IPS DF 4.7 (cell line): Measurements from ENCODE around the gene TOX2.
A peak's percentile ranks its signal among the peaks of the same experiment; 100 is the strongest.

Experiments used
- DNase-seq: peaks from one replicate; pipeline ENCODE4 v3.0.0-alpha.2; 2013; ENCODE audit warnings: low spot score; ENCODE audit errors: extremely low read depth

The TOX2 gene

DNA sequence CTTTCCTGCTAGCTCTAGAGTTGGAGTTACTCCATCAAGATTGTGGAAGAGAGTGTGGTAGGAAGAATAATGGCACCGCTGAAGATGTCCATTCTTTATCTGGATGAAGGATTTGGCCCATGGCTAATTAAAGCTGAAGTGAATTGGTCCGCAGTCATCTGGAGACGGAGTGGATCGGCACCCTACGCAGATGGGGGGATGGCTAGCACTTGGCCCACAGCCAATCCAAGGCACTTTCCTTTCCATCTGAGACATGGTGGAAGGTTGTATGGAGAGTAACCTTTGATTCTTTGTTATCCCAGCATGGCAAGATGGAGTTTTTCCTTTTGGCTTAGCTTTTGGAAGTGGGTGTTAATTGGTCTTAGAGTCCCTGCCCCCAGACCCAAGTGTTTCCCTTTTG is 184.0 kb downstream of the TOX2 start:
- DNase-seq = no peak

DNA sequence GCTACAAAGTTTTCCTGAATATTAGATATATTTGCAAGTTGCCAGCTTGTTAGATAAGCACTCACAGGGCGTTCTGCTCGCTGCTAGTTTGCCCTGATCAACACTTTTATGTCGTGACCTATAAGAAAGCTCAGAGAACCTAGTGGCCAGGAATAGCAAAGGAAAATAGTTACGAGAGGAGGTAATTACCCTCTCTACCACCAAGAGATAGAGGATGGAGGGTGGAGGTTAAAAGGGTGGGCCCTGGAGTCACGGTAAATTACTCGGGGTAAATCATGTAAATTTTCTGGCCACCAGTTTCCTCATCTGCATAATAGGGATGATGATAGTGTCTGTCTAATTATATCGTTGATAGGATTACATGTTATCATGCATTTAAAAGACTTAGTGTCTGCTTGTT is 185.2 kb downstream of the TOX2 start:
- DNase-seq = no peak

DNA sequence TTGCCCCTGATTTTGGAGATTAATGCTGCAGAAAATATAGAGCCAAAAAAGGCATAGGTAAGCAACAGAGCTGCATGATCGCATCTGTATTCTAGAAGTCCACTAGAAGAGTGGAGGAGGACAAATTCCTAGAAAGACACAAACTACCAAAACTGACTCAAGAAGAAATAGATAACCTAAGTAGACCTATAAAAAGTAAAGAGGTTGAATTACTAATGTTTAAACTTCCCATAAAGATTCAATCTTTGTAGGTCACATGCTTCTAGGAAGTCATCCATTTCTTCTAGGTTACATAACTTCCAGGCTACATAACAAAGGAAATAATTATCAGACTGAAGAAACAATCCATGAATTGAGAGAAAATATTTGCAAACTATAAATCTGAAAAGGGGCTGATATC is 187.9 kb downstream of the TOX2 start:
- no peak for DNase-seq

DNA sequence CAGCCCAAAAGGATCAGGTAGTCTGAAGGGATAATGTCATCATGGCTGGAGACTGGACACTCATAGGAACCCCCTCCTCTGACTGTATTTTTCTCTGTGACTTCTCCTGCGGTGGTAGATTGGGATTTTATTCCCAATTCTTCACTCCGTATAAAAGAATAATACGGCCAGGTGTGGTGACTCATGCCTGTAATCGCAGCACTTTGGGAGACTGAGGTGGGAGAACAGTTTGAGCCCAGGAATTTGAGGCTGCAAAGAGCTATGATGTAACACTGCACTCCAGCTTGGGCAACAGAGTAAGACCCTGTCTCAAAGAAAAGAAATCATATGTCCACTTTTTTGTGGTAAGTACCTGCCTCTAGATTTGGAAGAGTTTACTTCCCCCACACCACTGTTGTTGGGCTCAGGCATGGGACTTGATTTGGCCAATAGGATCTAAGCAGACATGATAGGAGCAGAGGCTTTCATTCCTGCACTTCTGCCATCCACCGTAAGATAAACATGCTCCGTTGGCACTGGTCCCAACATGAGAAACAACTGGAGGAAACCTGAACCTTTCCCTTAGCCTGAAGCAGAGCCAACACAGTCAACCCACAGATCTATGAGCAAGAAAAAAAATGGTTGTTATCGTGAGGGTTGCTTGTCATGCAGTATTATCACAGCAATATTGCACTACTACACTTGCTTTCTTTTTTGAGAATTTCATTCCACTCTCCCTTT is 190.3 kb downstream of the TOX2 start:
- no peak for DNase-seq

DNA sequence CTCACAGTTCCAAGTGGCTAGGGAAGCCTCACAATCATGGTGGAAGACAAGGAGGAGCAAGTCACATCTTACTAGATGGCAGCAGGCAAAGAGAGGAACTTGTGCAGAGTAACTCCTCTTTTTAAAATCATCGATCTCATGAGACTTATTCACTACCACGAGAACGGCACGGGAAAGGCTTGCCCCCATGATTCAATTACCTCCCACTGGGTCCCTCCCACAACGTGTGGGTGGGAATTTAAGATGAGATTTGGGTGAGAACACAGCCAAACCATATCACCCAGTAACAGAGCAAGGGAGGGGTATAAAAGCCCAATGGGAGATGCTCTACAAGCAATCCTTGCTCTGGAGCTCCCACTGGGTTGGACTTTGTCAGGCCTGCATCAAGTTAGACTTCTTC is 192.0 kb downstream of the TOX2 start:
- no peak for DNase-seq

DNA sequence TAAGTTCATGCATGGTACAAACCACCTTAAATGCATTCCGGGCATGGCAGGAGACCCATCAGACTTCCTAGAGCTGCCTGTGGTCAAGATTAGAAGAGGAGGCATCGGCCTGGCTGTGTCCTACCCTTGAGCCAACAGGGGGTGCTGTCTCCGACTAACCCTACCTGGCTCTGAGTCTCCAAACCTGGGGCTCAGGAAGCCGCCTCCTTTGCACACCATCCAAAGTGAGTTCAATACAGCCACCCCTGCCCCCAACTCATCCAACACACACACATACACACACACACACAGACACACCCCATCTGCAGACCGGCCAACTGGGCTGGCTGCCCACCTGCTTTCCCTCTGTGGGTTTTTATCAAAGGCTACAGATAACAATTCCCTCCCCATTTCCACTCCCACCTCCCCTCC is 195.3 kb downstream of the TOX2 start:
- peak; percentile 25 for DNase-seq

DNA sequence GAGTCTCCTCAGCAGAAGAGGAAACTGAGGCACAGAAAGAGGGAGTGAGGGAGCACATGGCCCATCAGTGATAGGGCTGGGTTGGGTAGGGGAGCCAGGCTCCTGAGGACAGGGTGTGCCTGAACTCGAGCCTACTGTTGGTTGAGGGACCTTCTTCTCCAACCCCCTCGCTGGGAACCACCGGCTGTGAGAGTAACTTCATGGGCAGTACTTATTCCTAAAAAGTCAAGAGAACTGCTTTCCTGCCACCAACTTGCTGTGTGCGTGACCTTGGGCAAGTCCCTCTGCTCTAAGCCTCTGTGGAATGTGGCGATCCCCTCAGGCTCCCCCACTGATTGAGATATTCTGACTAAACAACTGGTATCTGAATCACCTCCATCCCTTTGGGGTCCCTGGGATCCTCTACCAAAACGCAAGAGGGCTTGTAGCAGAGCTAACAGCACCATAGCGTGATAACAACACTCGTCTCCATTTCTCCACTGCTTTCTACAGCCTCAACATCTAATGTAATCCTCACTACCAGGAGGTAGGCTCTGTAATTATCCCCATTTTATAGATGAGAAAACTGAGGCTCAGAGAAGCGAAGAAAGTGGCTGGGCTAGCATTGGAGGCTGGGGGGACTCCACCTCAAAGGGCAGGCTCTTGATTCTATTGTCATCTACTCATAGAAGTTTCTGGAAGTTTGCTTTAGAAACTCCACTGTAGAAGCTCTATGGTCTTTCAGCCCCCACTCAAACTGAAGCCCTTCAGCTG is 196.3 kb downstream of the TOX2 start:
- no peak for DNase-seq

DNA sequence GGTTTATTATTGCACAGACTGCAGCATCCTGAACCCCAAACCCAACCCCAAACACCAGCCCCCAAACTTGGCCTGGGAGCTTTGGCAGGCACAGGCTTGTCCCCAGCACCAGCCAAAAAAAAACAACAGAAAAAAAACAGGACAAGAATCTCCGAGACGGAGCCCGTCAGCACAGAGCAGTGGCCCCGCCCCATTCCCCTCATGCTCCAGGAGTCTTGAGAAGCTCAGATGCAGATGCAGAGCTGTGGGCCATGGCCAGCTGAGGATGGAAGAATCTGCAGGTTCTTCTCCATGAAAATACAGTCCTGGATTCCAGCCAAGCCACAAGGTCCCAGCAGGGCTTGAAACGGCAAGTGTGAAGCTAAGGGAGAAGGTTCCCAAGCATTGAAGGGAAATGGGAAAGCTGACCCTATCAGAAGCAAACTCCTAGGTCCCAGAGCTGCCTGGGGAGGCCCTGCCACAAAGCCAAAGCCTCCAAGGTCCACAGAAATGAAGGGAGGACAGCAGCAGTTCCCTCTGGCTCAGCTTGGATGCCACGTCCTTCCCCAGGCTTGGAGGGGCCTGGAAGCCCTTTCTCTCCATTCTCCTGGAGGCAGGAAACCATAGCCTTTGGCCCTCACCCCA is 197.2 kb downstream of the TOX2 start:
- no peak for DNase-seq

DNA sequence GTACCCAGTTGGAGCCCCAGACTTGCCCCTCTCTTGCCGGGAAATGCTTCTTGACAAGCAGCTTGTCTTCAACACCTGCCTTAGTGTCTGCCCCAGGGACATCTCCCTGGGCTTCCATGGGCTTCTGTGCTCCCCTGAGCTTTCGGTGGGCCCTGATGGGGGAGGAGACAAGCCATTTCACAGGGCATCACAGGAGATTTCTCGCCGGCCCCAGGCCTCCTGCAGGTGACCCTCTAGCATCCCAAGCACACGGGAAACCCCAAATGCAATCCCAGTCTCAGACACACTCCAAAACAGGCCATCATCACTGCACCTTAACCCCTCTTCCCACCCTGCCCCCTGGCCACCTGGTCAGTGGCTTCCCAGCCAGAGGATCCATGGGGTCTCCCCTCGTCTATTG is 197.8 kb downstream of the TOX2 start:
- no peak for DNase-seq

DNA sequence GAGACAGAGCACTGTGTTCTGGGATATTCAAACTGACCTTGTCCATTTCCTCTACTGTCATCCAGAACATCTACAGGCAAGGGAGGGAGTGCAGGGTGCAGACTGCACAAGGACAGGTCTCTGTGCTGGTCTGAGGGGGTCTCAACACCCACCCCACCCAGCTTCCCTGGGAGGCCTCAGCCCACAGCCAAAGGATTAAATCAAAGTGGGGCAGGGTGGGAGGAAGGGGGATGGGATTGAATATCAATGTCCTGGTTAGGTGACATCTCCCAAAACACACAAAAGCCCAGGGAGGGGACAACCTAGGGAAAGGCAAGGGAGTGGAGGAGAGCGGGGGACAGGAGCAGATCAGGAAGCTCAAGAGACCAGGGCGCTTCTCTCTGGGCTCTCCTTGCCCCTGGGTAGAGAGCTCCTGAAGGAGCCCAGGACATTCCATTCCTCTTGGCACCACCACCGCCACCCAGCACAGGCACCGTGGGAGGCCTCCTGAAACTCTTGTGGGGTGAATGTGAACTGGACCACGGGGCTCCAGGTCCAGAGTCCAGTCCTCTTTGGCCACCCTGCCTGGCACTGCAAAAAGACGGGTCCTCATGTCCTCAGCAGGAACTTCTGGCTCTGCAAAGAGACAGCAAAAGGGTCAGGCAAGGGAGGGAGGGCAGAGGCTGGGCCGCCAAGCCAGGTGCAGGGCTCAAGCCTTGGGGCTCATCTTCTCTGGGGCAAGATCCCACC is 198.4 kb downstream of the TOX2 start:
- no peak for DNase-seq

DNA sequence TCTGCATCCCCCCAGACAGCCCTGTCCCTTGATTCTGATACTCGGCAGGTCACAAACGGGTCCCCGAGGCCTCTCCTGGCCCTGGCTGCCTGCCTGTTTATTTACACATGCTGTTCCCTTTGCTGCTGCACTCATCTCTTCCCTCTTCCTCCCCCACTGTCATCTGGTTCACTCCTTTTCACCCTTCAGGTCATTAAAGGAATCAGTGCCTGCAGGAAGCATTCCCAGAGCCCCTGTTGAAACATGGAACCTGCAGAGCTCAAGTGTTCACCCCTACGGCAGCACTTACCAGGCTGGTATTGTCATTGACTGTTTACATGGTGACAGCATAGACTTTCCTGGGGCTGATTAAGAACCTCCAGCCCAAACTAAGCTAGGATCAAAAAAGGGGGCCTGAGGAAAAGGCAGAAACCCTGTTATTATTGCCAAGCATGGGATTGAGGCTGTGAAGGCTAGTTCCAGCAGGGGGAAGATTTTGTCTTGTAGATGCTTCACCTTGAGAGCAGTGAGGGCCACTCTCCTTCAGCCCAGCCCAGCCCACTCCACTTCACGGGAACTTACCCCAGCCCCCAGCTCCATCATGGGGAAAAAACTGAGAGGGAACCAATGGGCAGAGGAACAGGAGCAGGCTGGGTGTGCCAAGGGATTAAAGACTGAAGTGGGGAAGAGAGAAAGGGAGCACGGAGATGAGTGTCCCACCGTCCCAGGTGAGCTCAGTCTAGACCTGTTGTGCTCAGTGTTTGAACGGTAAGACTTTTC is 199.1 kb downstream of the TOX2 start:
- no peak for DNase-seq

DNA sequence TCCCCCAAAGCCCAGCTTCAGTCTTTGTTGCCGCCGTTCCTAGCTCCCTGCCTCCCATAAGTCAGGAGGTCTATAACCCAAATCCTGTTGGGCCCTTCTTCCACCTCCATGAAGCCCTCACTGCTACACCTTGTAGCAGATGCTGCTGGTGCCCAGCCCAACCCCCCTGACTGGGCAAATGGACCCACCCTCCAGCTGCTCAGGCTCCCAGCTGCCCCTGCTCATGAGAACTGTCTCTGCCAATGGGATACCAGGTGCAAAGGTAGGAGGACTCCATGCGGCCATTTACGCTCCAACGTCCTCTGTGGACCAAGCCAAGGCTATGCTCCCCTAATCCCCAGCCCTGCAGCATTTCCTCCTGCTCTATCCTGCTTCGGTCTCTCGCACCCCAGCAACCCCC is 200.5 kb downstream of the TOX2 start:
- DNase-seq = no peak

DNA sequence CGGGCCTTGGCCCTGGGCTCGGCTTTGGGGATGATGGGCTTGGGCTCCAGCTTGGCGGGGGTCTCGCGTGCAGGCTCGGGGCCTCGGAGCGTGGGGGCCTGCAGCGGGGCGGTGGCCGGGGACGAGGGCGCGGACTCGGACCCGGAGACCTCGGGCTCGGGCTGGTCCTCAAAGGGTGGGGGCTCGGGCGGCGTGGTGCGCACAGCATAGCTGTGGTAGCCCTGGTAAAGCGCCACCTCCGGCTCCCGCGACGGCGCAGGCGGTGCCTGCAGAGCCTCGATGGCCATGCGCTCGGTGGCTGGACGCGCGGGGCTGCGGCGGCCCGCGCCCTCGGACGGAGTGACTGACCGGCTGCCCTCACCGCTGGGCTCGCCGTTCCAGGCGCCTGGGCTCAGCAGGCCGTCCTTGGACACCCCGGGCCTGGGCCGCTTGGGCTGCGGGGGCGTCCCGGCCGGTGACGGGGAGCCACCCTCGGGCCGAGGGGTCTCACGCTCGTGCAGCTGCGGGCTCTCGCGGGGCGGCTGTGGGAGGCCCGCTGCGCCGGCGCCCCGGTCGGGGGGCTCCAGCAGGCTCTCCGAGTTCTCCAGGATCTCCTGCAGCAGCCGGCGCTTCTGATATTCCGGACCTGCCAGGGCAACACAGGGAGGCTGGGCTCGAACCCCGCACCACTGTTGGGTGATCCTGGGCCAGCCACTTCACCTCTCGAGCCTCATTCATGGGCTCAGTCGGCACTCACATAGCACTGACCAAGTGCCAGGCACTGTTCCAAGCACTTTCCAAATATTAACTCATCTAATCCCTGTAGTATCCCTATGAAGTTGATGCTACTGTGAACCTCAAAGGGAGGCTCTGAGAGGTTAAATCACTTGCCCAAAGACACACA is 201.4 kb downstream of the TOX2 start:
- no peak for DNase-seq

DNA sequence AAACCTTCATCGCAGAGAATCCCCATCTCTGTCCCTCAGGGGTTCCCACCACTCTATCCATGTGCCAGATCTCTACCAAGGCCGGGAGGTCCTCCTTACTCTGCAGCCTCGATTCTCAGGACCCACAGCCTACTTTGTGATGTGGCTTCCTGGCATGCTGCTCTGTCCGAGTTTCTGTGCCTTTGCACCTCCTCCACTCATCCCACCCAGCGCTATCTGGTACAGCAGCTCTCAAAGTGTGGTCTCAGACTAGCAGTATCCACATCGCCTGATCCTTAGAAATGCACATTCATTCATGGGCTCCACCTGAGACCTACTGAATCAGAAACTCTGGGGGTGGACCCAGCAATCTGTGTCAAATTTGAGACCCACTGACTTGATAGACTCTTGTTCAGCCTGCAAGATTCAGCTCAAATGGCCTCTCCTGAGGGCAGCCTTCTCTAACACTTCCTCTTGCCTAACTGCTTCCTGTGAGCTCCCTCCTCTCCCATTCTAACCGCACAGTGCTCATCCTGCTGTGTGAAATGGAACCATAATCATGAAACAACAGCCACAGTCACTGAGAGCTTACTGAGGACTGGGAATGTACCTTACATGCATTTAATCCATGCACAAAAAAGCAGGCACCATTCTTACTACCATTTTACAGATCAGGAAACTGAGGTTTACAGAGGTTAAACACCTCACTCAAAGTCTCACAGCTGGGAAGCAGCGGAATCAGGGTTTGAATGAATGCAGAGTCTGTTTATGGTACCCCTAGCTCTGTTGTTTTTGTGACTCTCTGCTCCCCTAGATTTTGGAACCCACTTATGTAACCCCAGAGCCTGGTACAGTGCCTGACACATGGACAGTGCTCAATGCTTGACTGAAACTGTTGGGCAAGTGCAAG is 202.9 kb downstream of the TOX2 start:
- no peak for DNase-seq

DNA sequence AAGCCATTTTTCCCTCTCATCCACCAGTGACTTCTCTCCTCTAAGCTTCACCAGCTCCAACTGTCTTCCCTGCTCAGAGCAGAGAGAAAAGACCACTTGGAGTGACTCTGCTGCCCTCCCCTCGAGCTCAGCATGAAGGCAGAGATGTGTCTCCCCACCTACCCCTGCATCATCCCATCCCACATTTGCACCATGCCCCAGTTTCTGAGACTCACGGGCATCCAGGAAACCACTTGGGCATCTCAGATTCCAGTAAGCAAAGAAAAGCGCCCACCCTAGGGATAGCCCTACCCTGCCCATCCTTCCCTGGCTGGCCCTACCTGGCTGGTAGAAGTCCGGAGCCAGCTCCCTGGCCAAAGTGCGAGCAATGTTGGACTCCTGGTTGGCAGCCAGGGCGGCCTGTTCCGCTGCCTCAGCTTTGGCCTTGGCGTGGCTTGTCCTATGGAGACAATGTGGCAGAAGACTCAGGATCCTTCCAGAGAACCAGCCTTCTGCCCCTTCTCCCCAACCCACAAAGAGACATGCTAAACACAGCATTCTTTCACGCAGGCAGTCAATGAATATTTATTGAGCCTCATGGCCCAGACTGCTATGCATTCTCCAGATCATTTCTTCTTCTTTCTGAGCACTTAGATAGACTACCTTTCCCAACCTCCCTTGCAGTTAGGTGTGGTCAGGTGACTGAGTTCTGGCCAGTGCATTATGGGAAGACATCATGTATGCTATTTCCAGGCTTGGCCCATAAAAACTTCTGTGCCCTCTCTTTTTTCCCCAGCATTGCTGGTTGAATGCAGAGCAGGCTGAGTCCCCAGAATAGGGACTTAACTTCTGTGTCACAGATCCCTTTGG is 203.8 kb downstream of the TOX2 start:
- DNase-seq = no peak
